Measurements from ENCODE around the gene AP3B1.
A peak's percentile ranks its signal among the peaks of the same experiment; 100 is the strongest.

The AP3B1 gene

GRCh38 chr5:77984587-77984986, 309.9 kb downstream of the AP3B1 start:
- H3K4me3 ChIP-seq (ENCODE audit: low read length) = no peak overlapping the region
- no peaks in the 10 kb centered on the region for H4K20me1 ChIP-seq (ENCODE audit: insufficient read depth, low read length)
- H3K4me1 ChIP-seq (ENCODE audit: low read length) = peaks cover 8% of the 10 kb centered on the region
- no peaks in the 10 kb centered on the region for H3K9me3 ChIP-seq (ENCODE audit: insufficient read depth, low read length)
- H3K36me3 ChIP-seq (replicated peaks; ENCODE audit: low read depth, low read length) = no peaks in the 10 kb centered on the region
- no peak overlapping the region for H3K9ac ChIP-seq (ENCODE audit: low read length)
- H3K27ac ChIP-seq (ENCODE audit: low read length) = no peak overlapping the region
- TF ChIP-seq EZH2phosphoT487 (IDR thresholded peaks at IDR 0.05; ENCODE audit: low read depth) = no peak
- no peak for TF ChIP-seq CTCF (IDR thresholded peaks at IDR 0.05; ENCODE audit: low read depth, low read length)
- H3K4me2 ChIP-seq (ENCODE audit: low read length) = no peak overlapping the region
- H2AFZ ChIP-seq (ENCODE audit: low read depth, low read length) = no peak overlapping the region
- H3K27me3 ChIP-seq (ENCODE audit: low read depth, low read length) = no peaks in the 10 kb centered on the region
- no peaks in the 10 kb centered on the region for H3K79me2 ChIP-seq (ENCODE audit: low read length)

GRCh38 chr5:77983482-77984199, 310.9 kb downstream of the AP3B1 start:
- Histone ChIP-seq H3K9ac (ENCODE audit: low read length) (no peak overlapping the region), H3K9me3 (ENCODE audit: insufficient read depth, low read length) (no peaks in the 10 kb centered on the region), H3K4me1 (ENCODE audit: low read length) (no peaks in the 10 kb centered on the region), H3K4me2 (ENCODE audit: low read length) (no peak overlapping the region), H3K27ac (ENCODE audit: low read length) (no peak overlapping the region), H3K79me2 (ENCODE audit: low read length) (no peaks in the 10 kb centered on the region), H3K36me3 (replicated peaks; ENCODE audit: low read depth, low read length) (no peaks in the 10 kb centered on the region), H3K4me3 (ENCODE audit: low read length) (no peak overlapping the region), H2AFZ (ENCODE audit: low read depth, low read length) (no peak overlapping the region), H4K20me1 (ENCODE audit: insufficient read depth, low read length) (no peaks in the 10 kb centered on the region), H3K27me3 (ENCODE audit: low read depth, low read length) (no peaks in the 10 kb centered on the region)
- TF ChIP-seq EZH2phosphoT487 (IDR thresholded peaks at IDR 0.05; ENCODE audit: low read depth) (no peak), CTCF (IDR thresholded peaks at IDR 0.05; ENCODE audit: low read depth, low read length) (no peak)

GRCh38 chr5:77981820-77982219, 312.7 kb downstream of the AP3B1 start:
- no peak overlapping the region for H2AFZ ChIP-seq (ENCODE audit: low read depth, low read length)
- no peaks in the 10 kb centered on the region for H3K4me1 ChIP-seq (ENCODE audit: low read length)
- no peak overlapping the region for H3K4me3 ChIP-seq (ENCODE audit: low read length)
- H3K79me2 ChIP-seq (ENCODE audit: low read length) = no peaks in the 10 kb centered on the region
- H3K9ac ChIP-seq (ENCODE audit: low read length) = no peak overlapping the region
- TF ChIP-seq CTCF (IDR thresholded peaks at IDR 0.05; ENCODE audit: low read depth, low read length) = peak; percentile 32
- no peak for TF ChIP-seq EZH2phosphoT487 (IDR thresholded peaks at IDR 0.05; ENCODE audit: low read depth)
- no peaks in the 10 kb centered on the region for H3K36me3 ChIP-seq (replicated peaks; ENCODE audit: low read depth, low read length)
- no peak overlapping the region for H3K27ac ChIP-seq (ENCODE audit: low read length)
- no peaks in the 10 kb centered on the region for H4K20me1 ChIP-seq (ENCODE audit: insufficient read depth, low read length)
- H3K27me3 ChIP-seq (ENCODE audit: low read depth, low read length) = no peaks in the 10 kb centered on the region
- H3K4me2 ChIP-seq (ENCODE audit: low read length) = no peak overlapping the region
- H3K9me3 ChIP-seq (ENCODE audit: insufficient read depth, low read length) = no peaks in the 10 kb centered on the region

GRCh38 chr5:77974576-77974975, 319.9 kb downstream of the AP3B1 start:
- TF ChIP-seq EZH2phosphoT487 (IDR thresholded peaks at IDR 0.05; ENCODE audit: low read depth) = no peak
- TF ChIP-seq CTCF (IDR thresholded peaks at IDR 0.05; ENCODE audit: low read depth, low read length) = no peak
- Histone ChIP-seq H3K4me1 (ENCODE audit: low read length) (peaks cover 13% of the 10 kb centered on the region), H2AFZ (ENCODE audit: low read depth, low read length) (no peak overlapping the region), H3K27ac (ENCODE audit: low read length) (no peak overlapping the region), H3K4me2 (ENCODE audit: low read length) (no peak overlapping the region), H3K9me3 (ENCODE audit: insufficient read depth, low read length) (no peaks in the 10 kb centered on the region), H4K20me1 (ENCODE audit: insufficient read depth, low read length) (no peaks in the 10 kb centered on the region), H3K79me2 (ENCODE audit: low read length) (no peaks in the 10 kb centered on the region), H3K36me3 (replicated peaks; ENCODE audit: low read depth, low read length) (no peaks in the 10 kb centered on the region), H3K9ac (ENCODE audit: low read length) (no peak overlapping the region), H3K27me3 (ENCODE audit: low read depth, low read length) (no peaks in the 10 kb centered on the region; the same call in 1 of the 2 replicates), H3K4me3 (ENCODE audit: low read length) (no peak overlapping the region)

All from OCI-LY3 (cell line).